Fibroblast of gingiva (primary cell): ENCODE measurements around the gene TMEM200A.

Experiments used
- DNase-seq: peaks from one replicate; pipeline ENCODE4 v3.0.0-alpha.2; 2011; ENCODE audit warnings: low read depth

The TMEM200A gene

GRCh38 chr6:130377915-130378314, 12.1 kb downstream of the TMEM200A start:
- DNase-seq: no peak

GRCh38 chr6:130379223-130379622, 13.4 kb downstream of the TMEM200A start:
- DNase-seq: no peak

GRCh38 chr6:130381012-130381411, 15.2 kb downstream of the TMEM200A start:
- DNase-seq: no peak

GRCh38 chr6:130381459-130382380, 15.9 kb downstream of the TMEM200A start:
- DNase-seq: no peak

GRCh38 chr6:130382872-130383490, 17.2 kb downstream of the TMEM200A start:
- no peak for DNase-seq

- peak; percentile 82 for DNase-seq
Observed at GRCh38 chr6:130385064-130385695, 19.4 kb downstream of the TMEM200A start.

GRCh38 chr6:130389142-130389541, 23.3 kb downstream of the TMEM200A start:
- no peak for DNase-seq

GRCh38 chr6:130390890-130391289, 25.1 kb downstream of the TMEM200A start:
- DNase-seq: no peak

- no peak for DNase-seq
Observed at GRCh38 chr6:130393306-130393705, 27.5 kb downstream of the TMEM200A start.

- no peak for DNase-seq
Observed at GRCh38 chr6:130394246-130394645, 28.4 kb downstream of the TMEM200A start.

- no peak for DNase-seq
Observed at GRCh38 chr6:130395164-130395563, 29.3 kb downstream of the TMEM200A start.

- DNase-seq: no peak
Observed at GRCh38 chr6:130396722-130397121, 30.9 kb downstream of the TMEM200A start.

- no peak for DNase-seq
Observed at GRCh38 chr6:130405549-130405948, 39.7 kb downstream of the TMEM200A start.

GRCh38 chr6:130407032-130407431, 41.2 kb downstream of the TMEM200A start:
- DNase-seq: peak; percentile 57

- DNase-seq: peak; percentile 64
Observed at GRCh38 chr6:130409418-130410100, 43.7 kb downstream of the TMEM200A start.

GRCh38 chr6:130411481-130411880, 45.7 kb downstream of the TMEM200A start:
- DNase-seq: no peak

GRCh38 chr6:130412556-130413290, 46.9 kb downstream of the TMEM200A start:
- DNase-seq: peak; percentile 76

GRCh38 chr6:130417951-130418350, 52.1 kb downstream of the TMEM200A start:
- peak; percentile 18 for DNase-seq

GRCh38 chr6:130420911-130421310, 55.1 kb downstream of the TMEM200A start:
- DNase-seq: no peak

- peak; percentile 58 for DNase-seq
Observed at GRCh38 chr6:130421585-130421984, 55.8 kb downstream of the TMEM200A start.

GRCh38 chr6:130423044-130423443, 57.2 kb downstream of the TMEM200A start:
- no peak for DNase-seq

- no peak for DNase-seq
Observed at GRCh38 chr6:130424710-130425109, 58.9 kb downstream of the TMEM200A start.
